Spleen (tissue), 7 donors: Measurements from ENCODE around the gene DQX1.
"Not testable (repeated sequence)": the region's sequence is repeated elsewhere in the genome, so short reads cannot be mapped to it uniquely, and the experiment has no call there.

ENCODE experiments used
- POLR2A ChIP-seq, 3 donors: fragments of 450-650 bp; IDR thresholded peaks; one replicate each; pipeline ENCODE4 v1.5.1; 2017; ENCODE audit warnings: antibody characterized with exemption in 3 of 3, mild to moderate bottlenecking in 1 of 3
- POLR2AphosphoS5 ChIP-seq, 3 donors: sonication (generic); formaldehyde crosslinking; IDR thresholded peaks; one replicate each; pipeline ENCODE4 v1.5.1; 2017; ENCODE audit warnings: antibody characterized with exemption in 3 of 3
- TF ChIP-seq, protein P1 (sequence below), 11 experiments: fragments of 200-600 bp in 7 of 11; fragments of 450-650 bp in 4 of 11; sonication (generic) in 4 of 11; IDR thresholded peaks in 8 of 11; conservative IDR thresholded peaks in 3 of 11; 1 replicate in 7 of 11; 2 replicates in 4 of 11; pipeline versions ENCODE4 v1.4.0 to v1.8.0; 2016 to 2021; ENCODE audit warnings: antibody characterized with exemption in 11 of 11, inconsistent platforms in 4 of 11, mild to moderate bottlenecking in 1 of 11
- donor health status: DM: no; HTN: no; CAD: no; lungs with moderate emphysema.
- donor health status: DM: no; HTN: no; CAD: no.
- donor health status: DM: no; HTN: no; CAD: no.

DNA sequence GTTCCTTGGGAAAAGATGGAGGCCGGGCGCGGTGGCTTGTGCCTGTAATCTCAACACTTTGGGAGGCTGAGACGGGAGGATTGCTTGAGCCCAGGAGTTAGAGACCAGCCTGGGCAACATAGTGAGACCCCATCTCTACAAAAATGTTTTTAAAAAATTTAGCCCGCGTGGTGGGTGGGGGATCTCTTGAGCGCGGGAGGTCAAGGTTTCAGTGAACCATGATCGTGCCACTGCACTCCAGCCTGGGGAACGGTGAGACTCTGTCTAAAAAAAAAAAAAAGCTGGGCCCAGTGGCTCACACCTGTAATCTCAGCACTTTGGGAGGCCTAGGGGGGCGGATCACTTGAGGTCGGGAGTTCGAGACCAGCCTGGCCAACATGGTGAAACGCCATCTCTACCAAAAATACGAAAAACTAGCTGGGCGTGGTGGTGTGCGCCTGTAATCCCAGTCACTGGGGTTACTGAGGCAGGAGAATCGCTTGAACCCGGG, 42.3 kb downstream of the DQX1 start:
- TF ChIP-seq, protein P1, sequence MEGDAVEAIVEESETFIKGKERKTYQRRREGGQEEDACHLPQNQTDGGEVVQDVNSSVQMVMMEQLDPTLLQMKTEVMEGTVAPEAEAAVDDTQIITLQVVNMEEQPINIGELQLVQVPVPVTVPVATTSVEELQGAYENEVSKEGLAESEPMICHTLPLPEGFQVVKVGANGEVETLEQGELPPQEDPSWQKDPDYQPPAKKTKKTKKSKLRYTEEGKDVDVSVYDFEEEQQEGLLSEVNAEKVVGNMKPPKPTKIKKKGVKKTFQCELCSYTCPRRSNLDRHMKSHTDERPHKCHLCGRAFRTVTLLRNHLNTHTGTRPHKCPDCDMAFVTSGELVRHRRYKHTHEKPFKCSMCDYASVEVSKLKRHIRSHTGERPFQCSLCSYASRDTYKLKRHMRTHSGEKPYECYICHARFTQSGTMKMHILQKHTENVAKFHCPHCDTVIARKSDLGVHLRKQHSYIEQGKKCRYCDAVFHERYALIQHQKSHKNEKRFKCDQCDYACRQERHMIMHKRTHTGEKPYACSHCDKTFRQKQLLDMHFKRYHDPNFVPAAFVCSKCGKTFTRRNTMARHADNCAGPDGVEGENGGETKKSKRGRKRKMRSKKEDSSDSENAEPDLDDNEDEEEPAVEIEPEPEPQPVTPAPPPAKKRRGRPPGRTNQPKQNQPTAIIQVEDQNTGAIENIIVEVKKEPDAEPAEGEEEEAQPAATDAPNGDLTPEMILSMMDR (IDR thresholded peaks at IDR 0.05 in 8 of 11, conservative IDR thresholded peaks at IDR 0.05 in 3 of 11), result not testable (repeated sequence)
- not testable (repeated sequence) for TF ChIP-seq POLR2AphosphoS5, POLR2A (IDR thresholded peaks at IDR 0.05)
